ENCODE results near the gene NAA30.
"Not testable (repeated sequence)": the region's sequence is repeated elsewhere in the genome, so short reads cannot be mapped to it uniquely, and the experiment has no call there.

The NAA30 gene

DNA sequence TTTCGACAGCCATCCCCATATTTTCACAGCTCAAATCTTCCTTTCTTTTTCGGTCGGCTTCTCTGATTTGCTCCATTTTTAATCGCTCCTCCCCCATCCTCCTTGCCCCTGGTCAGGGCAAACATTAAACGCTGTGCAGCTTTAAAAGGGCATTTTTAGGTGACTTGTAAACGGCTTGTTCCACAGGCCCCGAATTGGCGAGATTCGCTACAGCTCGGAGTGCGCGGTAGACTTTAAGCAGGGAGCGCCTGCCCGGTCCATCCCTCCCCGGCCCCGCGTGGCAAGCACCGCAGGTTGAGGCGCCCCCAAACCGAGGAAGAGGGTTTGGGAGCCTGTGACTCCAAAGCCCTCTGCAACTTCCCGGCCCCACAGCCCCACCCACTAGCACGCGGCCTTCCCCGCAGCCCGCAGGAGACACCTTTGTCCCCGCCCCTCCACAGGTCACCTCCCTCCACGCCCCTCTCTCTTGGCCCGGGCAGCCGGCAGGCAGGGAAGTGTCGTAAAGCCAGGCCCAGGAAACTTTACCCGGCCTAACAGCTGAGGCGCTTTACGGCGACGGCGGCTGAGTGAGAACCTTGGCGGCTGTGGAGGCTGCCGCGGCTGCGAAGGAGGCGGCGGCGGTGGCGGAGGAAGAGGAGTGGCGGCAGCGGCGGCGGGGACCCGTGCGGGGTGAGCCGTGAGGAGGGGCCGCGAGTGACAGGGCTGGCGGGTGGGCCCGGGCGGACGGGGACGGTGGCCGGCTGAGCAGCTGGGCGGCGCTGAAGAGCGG lies at the start of gene NAA30:
TSS of gene NAA30 (plus strand) at position 550 of the 769 bp plus-strand sequence. CDS start 372 bp downstream, outside the sequence.
- peak; percentile 94 for DNase-seq

DNA sequence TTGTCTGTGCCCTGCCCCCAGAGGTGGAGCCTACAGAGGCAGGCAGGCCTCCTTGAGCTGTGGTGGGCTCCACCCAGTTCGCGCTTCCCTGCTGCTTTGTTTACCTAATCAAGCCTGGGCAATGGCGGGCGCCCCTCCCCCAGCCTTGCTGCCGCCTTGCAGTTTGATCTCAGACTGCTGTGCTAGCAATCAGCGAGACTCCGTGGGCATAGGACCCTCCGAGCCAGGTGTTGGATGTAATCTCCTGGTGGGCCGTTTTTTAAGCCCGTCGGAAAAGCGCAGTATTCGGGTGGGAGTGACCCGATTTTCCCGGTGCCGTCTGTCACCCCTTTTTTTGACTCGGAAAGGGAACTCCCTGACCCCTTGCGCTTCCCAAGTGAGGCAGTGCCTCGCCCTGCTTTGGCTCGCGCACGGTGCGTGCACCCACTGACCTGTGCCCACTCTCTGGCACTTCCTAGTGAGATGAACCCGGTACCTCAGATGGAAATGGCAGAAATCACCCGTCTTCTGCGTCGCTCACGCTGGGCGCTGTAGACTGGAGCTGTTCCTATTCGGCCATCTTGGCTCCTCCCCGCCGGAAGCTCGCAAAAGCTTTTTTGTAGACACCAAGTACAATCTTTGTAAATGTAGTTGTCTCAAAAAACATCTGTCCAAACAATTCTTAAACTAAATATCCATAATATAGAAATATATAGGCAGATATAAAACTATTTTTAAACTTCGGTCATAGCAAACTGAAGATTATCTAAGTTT lies 46.7 kb upstream of the NAA30 start:
- peak; percentile 9 for DNase-seq

DNA sequence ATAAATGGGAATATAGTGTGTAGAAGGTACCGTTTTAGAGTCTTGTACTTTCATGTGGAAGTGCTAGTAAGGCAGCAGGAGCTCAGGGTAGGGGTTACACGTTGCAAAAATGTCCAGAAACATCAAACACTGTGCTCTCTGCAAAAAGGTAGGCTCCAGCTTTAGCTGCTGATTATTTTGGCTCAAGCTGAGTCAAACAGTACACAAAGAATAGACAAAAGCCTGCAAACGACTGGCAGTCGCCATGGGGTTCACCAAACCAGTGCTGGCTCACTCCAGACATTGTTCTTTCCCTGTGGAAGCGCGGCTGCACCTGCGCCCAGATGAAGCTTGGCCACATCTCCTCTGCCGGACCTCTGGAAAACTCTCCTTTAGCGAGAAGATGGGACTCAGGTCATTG lies 45.3 kb upstream of the NAA30 start:
- no peak for DNase-seq

DNA sequence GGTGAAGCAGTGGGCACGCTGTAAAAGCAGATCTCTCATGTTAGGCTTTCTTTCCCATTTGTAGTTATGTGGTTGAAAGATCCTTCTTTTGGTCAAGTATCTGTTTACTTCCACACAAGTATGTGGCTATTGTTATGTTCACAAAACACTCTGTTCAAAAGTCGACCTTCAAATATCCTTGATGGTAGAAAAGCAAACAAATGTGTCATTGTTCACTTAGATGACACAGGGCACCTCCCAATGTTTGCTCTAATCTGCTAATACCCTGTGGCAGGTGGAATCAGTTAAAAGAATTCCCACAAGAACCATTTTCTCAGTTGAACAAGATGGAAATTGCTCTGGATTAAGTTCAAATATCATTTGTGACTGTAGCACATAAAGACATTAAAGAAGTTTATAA lies 43.6 kb upstream of the NAA30 start:
- DNase-seq: no peak

DNA sequence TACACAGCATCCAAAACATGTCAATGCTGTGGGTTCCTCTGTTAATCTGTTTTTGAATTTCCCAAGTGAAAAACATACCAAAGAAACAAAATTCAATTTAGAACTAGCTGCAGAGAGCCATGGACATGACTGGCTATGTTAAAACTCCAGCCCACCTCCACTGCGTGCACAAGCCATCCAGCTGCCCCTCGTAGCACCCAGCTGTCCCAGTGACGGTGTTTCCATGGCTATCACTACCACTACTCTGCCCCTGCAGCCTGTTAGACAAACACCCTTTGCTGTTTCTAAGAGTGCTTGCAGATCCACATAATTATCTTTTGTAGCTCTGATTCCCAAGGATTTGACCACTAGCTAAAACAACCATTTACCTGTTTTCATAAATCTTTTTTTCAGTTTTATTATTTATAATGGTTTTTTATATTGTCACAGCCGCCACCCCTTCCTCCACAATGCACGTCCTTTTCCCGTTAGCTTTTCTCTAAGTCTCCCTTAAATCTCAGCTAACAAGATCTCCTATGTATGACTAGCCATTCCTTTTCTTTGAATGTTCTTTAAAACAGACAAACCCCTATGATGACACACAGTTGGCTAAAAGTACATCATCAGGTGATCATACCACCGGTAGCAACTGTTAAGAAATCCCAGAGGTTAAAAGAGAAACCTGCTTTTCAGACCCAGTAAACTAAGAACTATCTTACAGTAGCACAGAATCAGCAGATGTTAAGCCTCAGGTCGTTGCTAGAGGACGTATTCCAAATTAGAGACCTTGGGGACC lies 37.8 kb upstream of the NAA30 start:
- DNase-seq: no peak

DNA sequence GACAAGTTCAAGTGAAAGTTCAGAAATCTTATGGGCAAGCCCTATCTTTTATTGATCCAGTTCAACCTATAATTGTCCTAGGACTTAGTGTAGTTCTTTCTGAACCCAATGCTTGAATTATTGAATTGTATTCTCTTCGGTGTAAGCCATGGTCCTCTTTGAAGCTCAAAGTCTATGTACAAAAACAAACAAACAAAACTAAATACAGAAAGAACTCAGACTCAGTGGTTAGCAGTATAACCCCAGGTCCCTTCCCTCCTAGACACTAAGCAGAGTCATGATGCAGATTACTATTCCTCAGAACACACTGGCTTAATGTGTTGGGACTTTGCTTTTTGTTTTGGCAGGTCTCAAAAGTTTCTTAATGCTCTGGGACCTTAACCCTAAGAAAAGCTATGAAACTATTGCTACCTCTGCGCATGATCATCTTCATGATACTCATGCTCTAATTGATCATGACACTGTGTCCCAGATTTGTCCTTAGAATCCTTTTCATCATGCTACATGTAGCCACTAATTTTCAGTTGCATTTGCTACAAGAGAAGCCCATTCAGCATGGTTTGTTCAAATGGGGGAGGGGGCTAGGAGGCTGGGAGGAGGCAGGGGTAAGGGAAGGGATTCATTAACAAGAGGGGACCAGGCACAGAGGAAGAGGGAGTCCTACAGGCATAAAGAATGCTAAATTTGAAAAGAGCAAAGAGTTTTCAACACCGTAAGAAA lies 35.1 kb upstream of the NAA30 start:
- no peak for DNase-seq

DNA sequence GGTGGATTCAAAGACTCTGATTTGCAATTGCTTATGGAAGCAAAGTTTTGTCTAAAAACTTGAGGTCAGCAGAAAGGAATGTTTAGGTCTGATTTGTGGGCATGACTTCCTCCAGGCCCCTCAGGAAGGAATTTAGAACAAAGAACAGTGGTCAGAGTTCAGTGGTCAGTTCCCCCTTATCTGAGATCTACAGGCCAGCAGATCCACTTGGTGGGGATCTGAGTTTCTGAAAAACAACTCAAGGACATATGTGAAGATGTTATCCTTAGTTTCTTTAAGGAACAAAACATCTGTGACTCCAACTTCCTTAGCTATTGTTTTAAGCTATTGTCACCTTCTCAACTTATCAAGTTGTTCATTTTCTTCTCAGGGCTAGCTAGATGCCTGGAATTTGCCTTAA lies 28.0 kb upstream of the NAA30 start:
- DNase-seq: no peak

DNA sequence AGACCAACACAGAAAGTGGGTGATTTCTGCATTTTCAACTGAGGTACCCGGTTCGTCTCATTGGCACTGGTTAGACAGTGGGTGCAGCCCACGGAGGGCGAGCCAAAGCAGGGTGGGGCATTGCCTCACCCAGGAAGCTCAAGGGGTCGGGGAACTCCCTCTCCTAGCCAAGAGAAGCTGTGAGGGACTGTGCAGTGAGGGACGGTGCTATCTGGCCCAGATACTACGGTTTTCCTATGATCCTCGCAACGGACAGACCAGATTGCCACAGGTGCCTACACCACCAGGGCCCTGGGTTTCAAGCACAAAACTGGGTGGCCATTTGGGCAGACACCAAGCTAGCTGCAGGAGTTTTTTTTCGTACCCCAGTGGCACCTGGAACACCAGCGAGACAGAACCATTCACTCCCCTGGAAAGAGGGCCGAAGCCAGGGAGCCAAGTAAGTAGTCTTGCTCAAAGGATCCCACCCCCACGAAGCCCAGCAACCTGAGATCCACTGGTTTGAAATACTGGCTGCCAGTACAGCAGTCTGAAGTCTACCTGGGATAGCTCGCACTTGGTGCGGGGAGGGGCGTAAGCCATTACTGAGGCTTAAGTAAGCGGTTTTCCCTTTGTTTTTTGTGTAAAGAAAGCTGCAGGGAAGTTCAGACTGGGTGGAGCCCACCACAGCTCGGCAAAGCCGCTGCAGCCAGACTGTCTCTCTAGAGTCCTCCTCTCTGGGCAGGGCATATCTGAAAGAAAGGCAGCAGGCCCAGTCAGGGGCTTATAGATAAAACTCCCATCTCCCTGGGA lies 25.5 kb upstream of the NAA30 start:
- DNase-seq: no peak

DNA sequence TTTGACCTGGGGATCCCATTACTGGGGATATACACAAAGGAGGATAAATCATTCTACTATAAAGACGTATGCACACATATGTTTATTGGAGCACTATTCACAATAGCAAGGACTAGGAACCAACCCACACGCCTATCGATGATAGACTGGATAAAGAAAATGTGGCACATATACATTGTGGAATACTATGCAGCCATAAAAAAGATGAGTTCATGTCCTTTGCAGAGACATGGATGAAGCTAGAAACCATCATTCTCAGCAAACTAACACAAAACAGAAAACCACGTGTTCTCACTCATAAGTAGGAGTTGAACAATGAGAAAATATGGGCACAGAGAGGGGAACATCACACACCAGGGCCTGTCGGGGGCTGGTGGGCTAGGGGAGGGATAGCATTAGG lies 20.2 kb upstream of the NAA30 start:
- DNase-seq: not testable (repeated sequence)

DNA sequence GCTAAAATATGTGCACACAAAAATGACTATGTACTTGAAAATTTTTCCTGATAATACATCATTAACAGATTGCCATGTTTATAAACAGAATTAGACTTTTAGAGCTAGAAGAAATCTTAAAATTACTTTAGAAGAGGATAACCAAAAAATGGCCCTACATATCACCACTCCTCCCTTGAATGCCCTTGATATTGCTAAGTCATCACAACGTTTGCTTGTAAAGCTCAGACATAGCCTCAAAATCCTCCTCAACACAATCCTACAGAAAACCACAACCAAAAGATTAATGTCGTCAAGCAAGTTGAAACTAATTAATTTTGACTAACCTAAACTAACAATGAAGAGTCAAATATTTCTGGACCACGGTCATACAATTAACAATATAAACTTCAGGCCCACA lies 19.4 kb upstream of the NAA30 start:
- DNase-seq: no peak

DNA sequence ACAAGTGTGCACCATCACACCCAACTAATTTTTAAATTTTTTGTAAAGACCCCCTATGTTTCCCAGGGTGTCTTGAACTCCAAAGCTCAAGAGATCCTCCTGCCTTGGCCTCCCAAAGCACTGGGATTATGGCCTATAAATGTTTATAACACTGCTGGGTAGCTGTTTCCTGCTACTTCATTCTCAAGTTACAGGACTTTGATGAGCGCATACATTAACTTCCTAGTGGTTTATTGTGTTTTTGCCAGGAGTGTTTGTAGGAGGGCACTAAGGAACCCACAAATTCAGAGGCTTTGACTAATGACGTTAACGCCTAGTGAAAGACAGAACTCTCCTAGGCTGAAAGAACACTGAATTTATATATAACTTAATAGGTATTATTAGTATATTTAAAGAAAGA lies 15.2 kb upstream of the NAA30 start:
- DNase-seq: no peak

DNA sequence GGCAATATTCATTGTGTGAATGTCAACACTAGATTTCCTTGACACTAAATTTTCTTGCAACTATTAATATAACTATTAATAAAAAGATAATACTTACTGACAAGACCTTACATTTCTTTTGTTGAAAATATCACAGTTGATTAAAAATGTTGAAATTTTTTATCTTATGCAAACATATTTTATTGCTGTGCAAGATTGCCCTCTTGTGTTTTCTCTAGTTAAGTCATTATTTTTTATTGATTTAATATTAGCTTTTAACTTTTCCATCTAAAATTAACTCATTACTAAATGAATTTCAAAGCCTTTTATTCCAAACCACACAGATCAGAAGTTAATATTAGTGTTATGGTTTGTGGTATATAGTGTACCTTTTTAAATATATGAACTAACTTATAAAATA lies 11.7 kb upstream of the NAA30 start:
- no peak for DNase-seq

DNA sequence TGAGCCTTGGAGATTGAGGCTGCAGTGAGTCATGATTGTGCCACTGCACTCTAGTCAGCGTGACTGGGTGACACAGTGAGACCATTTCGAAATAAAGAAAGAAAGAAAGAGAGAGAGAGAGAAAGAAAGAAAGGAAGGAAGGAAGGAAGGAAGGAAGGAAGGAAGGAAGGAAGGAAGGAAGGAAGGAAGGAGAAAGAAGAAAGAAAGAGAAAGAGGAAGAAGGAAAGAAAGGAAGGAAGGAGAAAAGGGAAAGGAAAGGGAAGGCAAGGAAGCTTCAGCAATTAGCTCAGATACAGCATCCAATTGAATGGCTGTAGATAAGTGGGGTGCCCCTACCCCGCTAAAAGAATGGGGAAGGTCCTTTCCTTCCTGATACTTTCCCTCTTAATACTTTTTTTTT lies 9.5 kb upstream of the NAA30 start:
- DNase-seq: no peak

DNA sequence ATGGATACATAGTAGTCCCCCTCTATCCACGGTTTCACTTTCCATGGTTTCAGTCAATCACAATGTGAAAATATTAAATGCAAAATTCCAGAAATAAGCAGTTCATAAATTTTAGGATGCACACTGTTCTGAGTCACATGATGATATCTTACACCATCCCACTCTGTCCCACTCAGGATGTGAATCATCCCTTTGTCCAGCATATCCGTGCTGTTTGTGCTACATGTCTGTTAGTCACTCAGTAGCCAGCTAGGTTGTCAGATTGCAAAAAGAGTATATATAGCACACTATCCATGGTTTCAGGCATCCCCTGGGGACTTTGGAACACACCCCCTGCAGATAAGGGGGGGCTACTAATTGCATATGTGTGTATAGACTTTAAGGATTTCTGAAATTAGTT lies 8.1 kb upstream of the NAA30 start:
- DNase-seq: no peak

DNA sequence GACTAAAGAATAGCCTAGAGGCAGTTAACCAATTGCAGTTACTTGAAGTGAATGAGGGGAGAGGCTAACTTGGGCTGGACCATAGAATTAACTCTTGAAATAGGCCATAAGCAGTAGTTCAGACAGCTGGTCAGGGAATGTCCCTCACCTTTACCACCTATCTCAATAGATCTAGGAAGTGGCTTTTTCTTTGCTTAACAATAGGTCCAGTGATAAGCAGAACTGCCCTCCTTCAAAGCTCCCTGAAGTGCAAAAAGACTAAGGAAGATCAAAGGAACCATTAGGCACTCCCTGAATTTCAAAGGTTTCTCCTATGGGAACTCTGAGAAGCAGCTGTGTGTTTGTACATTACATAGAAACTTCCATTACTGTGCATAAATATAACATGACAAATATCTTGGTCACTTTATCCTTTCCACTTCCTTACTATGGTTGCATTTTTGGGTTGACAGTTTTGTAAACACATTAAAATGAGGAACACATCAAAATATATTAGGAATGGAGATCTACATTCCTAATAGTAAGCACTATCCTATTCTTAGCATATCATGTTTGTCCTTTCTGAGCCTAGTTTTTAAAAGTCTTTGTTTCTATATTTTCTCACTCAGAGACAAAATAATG lies 7.2 kb upstream of the NAA30 start:
- no peak for DNase-seq

DNA sequence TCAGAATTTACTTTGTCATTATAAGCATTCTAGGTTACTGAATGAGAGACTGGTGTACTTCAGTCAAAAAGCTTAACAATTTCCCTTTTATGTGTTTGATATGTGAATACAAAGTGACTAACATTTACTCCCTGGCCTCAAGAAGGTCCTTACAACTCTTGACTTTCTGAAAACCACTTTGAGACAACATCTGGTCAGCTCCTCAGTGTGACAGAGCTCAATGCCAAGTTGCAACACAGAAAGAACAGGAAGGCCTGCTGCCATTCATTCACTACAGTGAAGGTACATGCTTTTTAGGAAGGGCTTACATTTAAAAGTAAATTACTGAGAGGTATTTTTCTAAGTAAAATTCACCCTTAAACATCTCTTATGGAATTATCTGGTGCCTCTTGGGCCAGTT lies 2.3 kb upstream of the NAA30 start:
- DNase-seq: no peak

DNA sequence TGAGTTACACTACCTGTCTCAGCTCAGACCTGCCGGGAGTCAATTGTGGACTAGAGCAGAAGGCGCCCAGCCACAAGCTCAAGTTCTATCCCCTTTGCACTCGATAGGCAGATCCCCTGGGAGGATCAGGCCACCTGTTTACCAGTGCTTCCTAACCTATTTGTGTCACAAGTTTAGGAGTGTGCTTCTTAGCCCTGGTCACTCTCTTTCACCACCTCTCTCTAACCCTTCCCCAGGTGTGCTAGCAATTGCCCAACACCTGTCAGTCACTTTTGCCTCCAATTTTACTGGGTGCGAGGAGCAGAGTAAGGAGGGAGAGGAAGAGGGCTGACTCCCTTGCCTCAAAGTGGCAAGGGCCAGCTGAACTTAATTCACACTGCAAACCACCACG lies 745 bp upstream of the NAA30 start:
- peak; percentile 42 for DNase-seq

DNA sequence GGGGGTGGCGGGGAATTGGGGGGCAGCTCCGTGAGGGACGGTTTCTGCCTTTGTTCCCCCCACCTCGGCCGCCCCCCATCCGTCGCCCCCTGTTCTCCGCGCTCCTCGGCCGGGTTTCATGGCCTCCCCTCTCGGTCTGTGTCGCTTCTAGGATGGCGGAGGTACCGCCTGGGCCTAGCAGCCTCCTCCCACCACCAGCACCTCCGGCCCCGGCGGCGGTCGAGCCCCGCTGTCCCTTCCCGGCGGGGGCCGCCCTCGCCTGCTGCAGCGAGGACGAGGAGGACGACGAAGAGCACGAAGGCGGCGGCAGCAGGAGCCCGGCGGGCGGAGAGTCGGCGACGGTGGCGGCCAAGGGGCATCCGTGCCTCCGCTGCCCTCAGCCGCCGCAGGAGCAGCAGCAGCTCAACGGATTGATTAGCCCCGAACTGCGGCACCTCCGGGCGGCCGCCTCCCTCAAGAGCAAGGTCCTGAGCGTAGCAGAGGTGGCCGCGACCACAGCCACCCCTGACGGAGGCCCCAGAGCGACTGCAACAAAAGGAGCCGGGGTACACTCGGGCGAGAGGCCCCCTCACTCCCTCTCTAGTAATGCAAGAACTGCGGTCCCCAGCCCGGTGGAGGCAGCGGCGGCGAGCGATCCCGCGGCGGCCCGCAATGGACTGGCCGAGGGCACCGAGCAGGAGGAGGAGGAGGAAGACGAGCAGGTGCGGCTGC lies 575 bp downstream of the NAA30 start:
- peak; percentile 42 for DNase-seq

DNA sequence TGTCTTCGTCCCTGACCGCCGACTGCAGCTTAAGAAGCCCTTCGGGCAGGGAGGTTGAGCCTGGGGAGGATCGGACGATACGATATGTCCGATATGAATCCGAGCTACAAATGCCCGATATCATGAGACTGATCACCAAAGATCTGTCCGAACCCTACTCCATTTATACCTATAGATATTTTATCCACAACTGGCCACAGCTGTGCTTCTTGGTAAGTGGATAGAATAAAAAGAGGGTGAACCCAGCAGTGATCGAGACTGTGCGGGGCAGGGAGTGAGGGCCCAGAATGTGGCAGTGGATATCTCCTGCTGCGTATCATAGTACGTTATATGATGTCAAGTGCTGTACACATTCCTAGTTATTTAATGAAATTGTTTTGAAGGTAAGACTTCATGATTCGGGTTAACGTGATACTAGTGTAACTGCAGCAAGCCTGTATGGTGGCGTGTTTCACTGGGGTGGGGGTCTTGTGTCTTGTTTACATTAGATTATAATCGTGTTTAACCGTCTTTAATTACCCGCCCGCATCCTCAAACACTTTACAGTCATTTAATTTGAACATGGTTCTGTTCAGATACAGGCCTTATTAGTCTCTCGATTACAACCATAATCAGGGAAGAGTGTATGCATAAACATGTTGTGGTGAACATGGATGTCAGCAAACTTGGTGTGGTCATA lies 1.3 kb downstream of the NAA30 start:
- no peak for DNase-seq

DNA sequence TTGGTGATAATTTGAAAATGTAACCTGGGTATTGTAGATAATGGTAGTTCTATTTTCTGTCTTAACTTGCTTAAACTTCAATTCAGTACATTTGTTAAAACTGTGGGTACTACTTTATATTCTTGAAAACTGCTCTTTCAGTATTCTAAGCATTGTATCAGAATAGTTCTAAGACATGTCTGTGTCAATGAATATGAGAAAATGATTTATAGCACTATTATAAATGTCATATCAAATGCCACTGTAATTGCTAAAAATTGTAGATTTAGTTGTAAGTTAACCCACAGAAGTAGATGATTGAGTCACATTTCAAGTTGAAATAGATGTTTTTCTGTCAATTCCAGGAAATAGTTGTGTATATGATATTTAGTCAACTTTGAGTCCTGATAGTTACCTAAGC lies 2.4 kb downstream of the NAA30 start:
- no peak for DNase-seq

All from RPMI8226 (cell line).